ENCODE data around the gene ZNF439.
A peak's percentile ranks its signal among the peaks of the same experiment; 100 is the strongest.
"Not testable (repeated sequence)": the region's sequence is repeated elsewhere in the genome, so short reads cannot be mapped to it uniquely, and the experiment has no call there.

Gene ZNF439

DNA sequence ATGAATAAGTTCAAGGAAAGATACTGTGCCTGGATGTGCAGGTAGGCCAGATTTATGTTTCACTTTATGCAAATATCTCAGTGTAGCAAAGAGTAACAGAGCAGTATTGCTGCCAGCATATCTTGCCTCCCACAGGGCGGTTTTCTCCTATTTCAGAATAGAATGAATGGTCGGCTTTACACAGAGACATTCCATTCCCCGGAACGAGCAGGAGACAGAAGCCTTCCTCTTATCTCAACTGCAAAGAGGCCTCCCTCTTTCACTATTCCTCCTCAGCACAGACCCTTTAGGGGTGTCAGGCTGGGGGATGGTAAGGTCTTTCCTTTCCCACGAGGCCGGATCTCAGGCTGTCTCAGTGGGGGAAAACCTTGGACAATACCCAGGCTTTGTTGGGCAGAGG, 41.4 kb downstream of the ZNF439 start:
- H3K4me3 ChIP-seq (ENCODE audit: low read depth in 1 of 2, low read length in 2 of 2); H3K4me1 ChIP-seq (ENCODE audit: control insufficient read depth in 1 of 2, insufficient read depth in 2 of 2, low read length in 2 of 2); H3K27ac ChIP-seq (ENCODE audit: low read depth, low read length); H3K9ac ChIP-seq (ENCODE audit: low read depth in 1 of 2, low read length in 2 of 2); H3K27me3 ChIP-seq (ENCODE audit: control insufficient read depth in 1 of 2, insufficient read depth in 2 of 2, low read length in 2 of 2); H3K9me3 ChIP-seq (ENCODE audit: control insufficient read depth in 1 of 2, low read length in 2 of 2); H3K36me3 ChIP-seq (ENCODE audit: control insufficient read depth in 1 of 2, insufficient read depth in 2 of 2, low read length in 2 of 2): not testable (repeated sequence)

DNA sequence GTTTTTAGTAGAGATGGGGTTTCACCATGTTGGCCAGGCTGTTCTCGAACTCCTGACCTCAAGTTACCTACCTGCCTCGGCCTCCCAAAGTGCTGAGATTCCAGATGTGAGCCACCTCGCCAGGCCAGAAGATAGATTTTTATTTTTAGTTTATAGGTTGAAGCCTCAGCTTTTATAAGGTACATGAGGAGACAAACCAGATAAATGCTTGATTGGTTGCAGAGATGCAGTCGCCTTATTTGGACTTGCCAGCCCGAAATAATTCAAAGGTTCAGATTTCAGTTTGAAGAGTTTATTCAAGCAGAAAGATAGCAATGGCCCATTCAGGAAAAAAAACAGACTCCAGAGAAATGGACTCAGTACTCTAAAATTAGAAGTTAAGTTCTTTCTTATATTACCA, 42.1 kb downstream of the ZNF439 start:
- Histone ChIP-seq H3K27me3 (ENCODE audit: control insufficient read depth in 1 of 2, insufficient read depth in 2 of 2, low read length in 2 of 2) (no peaks in the 10 kb centered on the region), H3K4me3 (ENCODE audit: low read depth in 1 of 2, low read length in 2 of 2) (no peak overlapping the region), H3K36me3 (ENCODE audit: control insufficient read depth in 1 of 2, insufficient read depth in 2 of 2, low read length in 2 of 2) (peaks cover 0 to 6% of the 10 kb centered on the region in 2 donors), H3K4me1 (ENCODE audit: control insufficient read depth in 1 of 2, insufficient read depth in 2 of 2, low read length in 2 of 2) (peaks cover 0 to 6% of the 10 kb centered on the region in 2 donors), H3K9me3 (ENCODE audit: control insufficient read depth in 1 of 2, low read length in 2 of 2) (peaks cover 7 to 8% of the 10 kb centered on the region in 2 donors), H3K9ac (ENCODE audit: low read depth in 1 of 2, low read length in 2 of 2) (no peak overlapping the region), H3K27ac (ENCODE audit: low read depth, low read length) (no peak overlapping the region)

DNA sequence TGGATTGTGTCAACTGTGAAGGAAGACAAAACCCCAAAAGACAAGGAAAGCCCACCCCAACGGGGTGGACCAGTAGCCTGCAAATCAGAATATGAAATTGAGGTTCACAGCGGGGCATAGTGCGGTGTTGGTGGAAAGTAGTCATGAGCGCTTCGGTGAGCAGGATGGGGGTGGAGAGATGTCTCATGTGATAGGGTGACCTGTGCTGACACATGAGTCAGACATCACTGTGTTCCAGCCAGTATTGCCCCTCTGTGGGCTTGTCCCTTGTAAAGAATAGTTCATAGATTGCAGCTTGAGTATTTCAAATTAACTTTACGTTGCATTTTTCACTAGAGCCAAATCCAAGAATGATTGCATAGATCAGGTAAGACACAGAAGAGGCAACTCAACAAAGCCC, 46.3 kb downstream of the ZNF439 start:
- Histone ChIP-seq H3K4me3 (ENCODE audit: low read depth in 1 of 2, low read length in 2 of 2) (no peak overlapping the region), H3K27ac (ENCODE audit: low read depth, low read length) (no peak overlapping the region)

DNA sequence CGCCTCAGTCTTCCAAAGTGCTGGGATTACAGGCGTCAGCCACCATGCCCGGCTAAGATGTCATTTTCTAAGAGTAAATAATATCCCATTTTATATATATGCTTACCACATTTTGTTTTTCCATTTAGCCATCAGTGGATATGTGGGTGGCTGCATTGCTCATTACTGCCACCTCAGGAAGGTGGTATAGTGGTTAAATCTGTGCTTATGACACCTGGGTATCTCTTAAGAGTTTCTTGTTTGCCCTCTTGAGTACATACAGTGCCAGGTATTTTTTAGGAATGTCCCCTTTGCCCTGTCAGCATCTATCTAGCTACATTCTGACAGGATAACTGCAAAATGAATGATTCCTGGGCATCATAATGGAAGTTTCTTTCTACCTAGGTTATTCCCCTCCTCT, 53.7 kb downstream of the ZNF439 start:
- Histone ChIP-seq H3K4me3 (ENCODE audit: low read depth in 1 of 2, low read length in 2 of 2) (no peak overlapping the region), H3K9ac (ENCODE audit: low read depth in 1 of 2, low read length in 2 of 2) (no peak overlapping the region), H3K27ac (ENCODE audit: low read depth, low read length) (no peak overlapping the region), H3K9me3 (ENCODE audit: control insufficient read depth in 1 of 2, low read length in 2 of 2) (peaks cover 55 to 80% of the 10 kb centered on the region in 2 donors), H3K27me3 (ENCODE audit: control insufficient read depth in 1 of 2, insufficient read depth in 2 of 2, low read length in 2 of 2) (no peaks in the 10 kb centered on the region), H3K36me3 (ENCODE audit: control insufficient read depth in 1 of 2, insufficient read depth in 2 of 2, low read length in 2 of 2) (peaks cover 25 to 32% of the 10 kb centered on the region in 2 donors), H3K4me1 (ENCODE audit: control insufficient read depth in 1 of 2, insufficient read depth in 2 of 2, low read length in 2 of 2) (no peaks in the 10 kb centered on the region)

More for the DNA sequence above, 46.3 kb downstream of the ZNF439 start:
- Histone ChIP-seq H3K9ac (ENCODE audit: low read depth in 1 of 2, low read length in 2 of 2) (no peak overlapping the region), H3K9me3 (ENCODE audit: control insufficient read depth in 1 of 2, low read length in 2 of 2) (peaks cover 20 to 27% of the 10 kb centered on the region in 2 donors), H3K36me3 (ENCODE audit: control insufficient read depth in 1 of 2, insufficient read depth in 2 of 2, low read length in 2 of 2) (peaks cover 0 to 6% of the 10 kb centered on the region in 2 donors), H3K27me3 (ENCODE audit: control insufficient read depth in 1 of 2, insufficient read depth in 2 of 2, low read length in 2 of 2) (no peaks in the 10 kb centered on the region), H3K4me1 (ENCODE audit: control insufficient read depth in 1 of 2, insufficient read depth in 2 of 2, low read length in 2 of 2) (no peaks in the 10 kb centered on the region)

DNA sequence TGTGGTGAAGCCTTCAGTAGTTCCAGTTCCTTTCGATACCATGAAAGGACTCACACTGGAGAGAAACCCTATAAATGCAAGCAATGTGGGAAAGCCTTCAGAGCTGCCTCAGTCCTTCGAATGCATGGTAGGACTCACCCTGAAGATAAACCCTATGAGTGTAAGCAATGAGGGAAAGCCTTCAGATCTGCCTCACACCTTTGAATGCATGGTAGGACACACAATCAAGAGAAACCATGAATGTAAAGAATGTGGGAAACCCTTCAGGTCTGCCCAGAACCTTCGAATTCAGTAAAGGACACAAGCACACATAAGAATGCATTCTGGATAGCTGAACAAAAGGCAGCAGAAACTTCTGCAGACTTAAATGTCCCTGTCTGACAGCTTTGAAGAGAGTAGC, 57.4 kb downstream of the ZNF439 start:
- H3K4me1 ChIP-seq (ENCODE audit: control insufficient read depth in 1 of 2, insufficient read depth in 2 of 2, low read length in 2 of 2): no peaks in the 10 kb centered on the region
- peaks cover 25 to 32% of the 10 kb centered on the region in 2 donors for H3K36me3 ChIP-seq (ENCODE audit: control insufficient read depth in 1 of 2, insufficient read depth in 2 of 2, low read length in 2 of 2)
- peak overlapping the region; percentile 13 to 50 for H3K4me3 ChIP-seq (ENCODE audit: low read depth in 1 of 2, low read length in 2 of 2)
- no peak overlapping the region for H3K27ac ChIP-seq (ENCODE audit: low read depth, low read length)
- peaks cover 40 to 57% of the 10 kb centered on the region in 2 donors for H3K9me3 ChIP-seq (ENCODE audit: control insufficient read depth in 1 of 2, low read length in 2 of 2)
- no peak overlapping the region for H3K9ac ChIP-seq (ENCODE audit: low read depth in 1 of 2, low read length in 2 of 2)
- H3K27me3 ChIP-seq (ENCODE audit: control insufficient read depth in 1 of 2, insufficient read depth in 2 of 2, low read length in 2 of 2): no peaks in the 10 kb centered on the region

DNA sequence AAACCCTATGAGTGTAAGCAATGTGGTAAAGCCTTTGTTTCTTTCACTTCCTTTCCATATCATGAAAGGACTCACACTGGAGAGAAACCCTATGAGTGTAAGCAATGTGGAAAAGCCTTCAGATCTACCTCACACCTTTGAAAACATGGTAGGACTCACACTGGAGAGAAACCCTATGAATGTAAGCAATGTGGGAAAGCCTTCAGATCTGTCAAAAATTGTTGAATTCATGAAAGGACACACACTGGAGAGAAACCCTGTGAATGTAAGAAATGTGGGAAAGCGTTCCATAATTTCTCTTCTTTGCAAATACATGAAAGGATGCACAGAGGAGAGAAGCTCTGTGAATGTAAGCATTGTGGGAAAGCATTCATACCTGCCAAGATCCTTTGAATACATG, 63.4 kb downstream of the ZNF439 start:
- H3K36me3 ChIP-seq (ENCODE audit: control insufficient read depth in 1 of 2, insufficient read depth in 2 of 2, low read length in 2 of 2); H3K4me1 ChIP-seq (ENCODE audit: control insufficient read depth in 1 of 2, insufficient read depth in 2 of 2, low read length in 2 of 2); H3K27ac ChIP-seq (ENCODE audit: low read depth, low read length); H3K9ac ChIP-seq (ENCODE audit: low read depth in 1 of 2, low read length in 2 of 2); H3K27me3 ChIP-seq (ENCODE audit: control insufficient read depth in 1 of 2, insufficient read depth in 2 of 2, low read length in 2 of 2); H3K4me3 ChIP-seq (ENCODE audit: low read depth in 1 of 2, low read length in 2 of 2): not testable (repeated sequence)
- peaks cover 18 to 22% of the 10 kb centered on the region in 2 donors for H3K9me3 ChIP-seq (ENCODE audit: control insufficient read depth in 1 of 2, low read length in 2 of 2)

DNA sequence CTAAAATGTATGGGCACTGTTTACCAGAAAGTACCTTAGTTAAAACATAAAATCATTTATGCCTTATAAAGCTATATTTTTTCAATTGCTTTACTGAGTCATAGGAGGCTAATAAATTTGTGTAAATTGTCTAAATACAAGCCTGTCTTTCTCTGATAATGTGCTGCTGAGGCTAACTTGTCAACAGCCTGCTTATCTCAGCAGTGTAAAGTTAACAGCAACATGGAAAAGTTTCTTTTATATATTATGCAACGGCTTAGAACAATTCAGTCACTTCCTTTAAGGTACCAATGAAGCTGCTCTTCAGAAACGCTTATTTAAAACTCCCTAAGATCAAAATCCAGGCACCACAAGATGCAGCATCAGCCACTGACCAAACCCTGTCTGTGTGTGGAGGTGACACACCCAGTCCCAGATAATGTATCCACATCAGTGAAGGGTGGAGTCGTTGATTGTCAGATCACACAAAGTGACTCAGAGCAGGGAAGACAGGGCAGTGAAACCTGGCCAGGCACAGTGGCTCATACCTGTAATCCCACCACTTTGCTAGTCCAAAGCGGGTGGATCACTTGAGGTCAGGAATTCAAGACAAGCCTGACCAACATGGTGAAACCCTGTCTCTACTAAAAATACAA, 66.0 kb downstream of the ZNF439 start:
- peaks cover 18 to 22% of the 10 kb centered on the region in 2 donors for H3K9me3 ChIP-seq (ENCODE audit: control insufficient read depth in 1 of 2, low read length in 2 of 2)
- H3K9ac ChIP-seq (ENCODE audit: low read depth in 1 of 2, low read length in 2 of 2); H3K27me3 ChIP-seq (ENCODE audit: control insufficient read depth in 1 of 2, insufficient read depth in 2 of 2, low read length in 2 of 2): not testable (repeated sequence)

More for the DNA sequence above, 66.0 kb downstream of the ZNF439 start:
- H3K4me3 ChIP-seq (ENCODE audit: low read depth in 1 of 2, low read length in 2 of 2); H3K4me1 ChIP-seq (ENCODE audit: control insufficient read depth in 1 of 2, insufficient read depth in 2 of 2, low read length in 2 of 2); H3K27ac ChIP-seq (ENCODE audit: low read depth, low read length); H3K36me3 ChIP-seq (ENCODE audit: control insufficient read depth in 1 of 2, insufficient read depth in 2 of 2, low read length in 2 of 2): not testable (repeated sequence)
